Mesodermal cell (in vitro differentiated cells): Measurements from ENCODE around the gene MGLL.

Experiments
- H3K27ac ChIP-seq: 2 replicates; pipeline ENCODE4 v1.7.0; 2013; ENCODE audit warnings: mild to moderate bottlenecking, low read depth, low read length, moderate library complexity; ENCODE audit not compliant: severe bottlenecking
- H3K36me3 ChIP-seq: 2 replicates; pipeline ENCODE4 v1.7.1; 2013; ENCODE audit warnings: mild to moderate bottlenecking, low read length, moderate library complexity; ENCODE audit not compliant: control insufficient read depth, insufficient read depth
- H3K4me1 ChIP-seq: one replicate; pipeline ENCODE4 v1.7.1; 2013; ENCODE audit warnings: mild to moderate bottlenecking, low read length; ENCODE audit not compliant: insufficient read depth, control insufficient read depth, poor library complexity, severe bottlenecking
- H3K4me3 ChIP-seq: 2 replicates; pipeline ENCODE4 v1.7.0; 2013; ENCODE audit warnings: low read length, control low read depth, mild to moderate bottlenecking; ENCODE audit not compliant: insufficient read depth, poor library complexity, severe bottlenecking; ENCODE audit errors: extremely low read depth
- H3K9me3 ChIP-seq: 2 replicates; pipeline ENCODE4 v1.7.1; 2013; ENCODE audit warnings: mild to moderate bottlenecking, low read length, moderate library complexity; ENCODE audit not compliant: control insufficient read depth
- WGBS, 2 experiments: methylation state at CpG; one replicate each; pipeline ENCODE4 v1.1.5; 2013; ENCODE audit warnings: missing lambda C conversion rate in 2 of 2; ENCODE audit not compliant: insufficient coverage in 2 of 2; 5-methylcytosine and 5-hydroxymethylcytosine counted together

Gene MGLL

DNA sequence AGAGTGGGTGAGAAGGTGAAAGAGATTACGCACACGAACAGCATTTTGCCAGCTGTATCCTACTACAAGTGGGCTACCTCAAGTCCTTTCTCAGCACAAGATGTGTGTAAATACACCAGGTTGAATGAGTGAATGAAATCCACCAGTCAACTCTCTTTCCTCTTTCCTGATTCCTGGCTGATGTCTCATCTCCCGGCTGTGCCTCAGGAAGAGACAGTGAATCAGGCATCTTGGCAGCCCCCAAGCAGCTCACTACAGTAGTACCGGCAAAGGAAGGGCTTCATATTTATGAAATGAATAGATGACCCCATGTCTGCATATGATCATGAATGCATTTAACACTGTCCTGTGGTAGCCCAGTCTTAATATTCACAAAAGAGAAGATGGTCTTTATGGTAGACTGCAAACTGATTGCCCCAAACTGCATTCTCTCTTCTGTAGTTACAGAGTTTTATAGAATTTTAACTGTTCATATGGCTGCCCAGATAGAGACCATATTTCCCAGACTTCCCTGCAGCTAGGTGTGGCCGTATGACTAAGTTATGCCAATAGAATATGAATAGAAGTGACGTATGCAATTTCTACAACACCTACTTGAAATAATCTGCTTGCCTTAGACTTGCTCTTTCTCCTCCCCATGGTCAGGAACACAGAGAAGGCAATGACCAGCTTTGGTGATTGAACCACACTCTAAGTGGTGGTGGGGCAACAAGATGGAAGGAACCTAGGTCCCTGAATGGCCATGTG lies 22.7 kb downstream of the MGLL start:
- Histone ChIP-seq H3K4me1 (peaks cover 39% of the 10 kb centered on the region), H3K27ac (no peak overlapping the region), H3K9me3 (no peaks in the 10 kb centered on the region), H3K4me3 (no peak overlapping the region), H3K36me3 (no peaks in the 10 kb centered on the region)
- WGBS, 2 experiments = 74 to 100% methylated on average over 1 to 5 of the region's 6 CpGs

DNA sequence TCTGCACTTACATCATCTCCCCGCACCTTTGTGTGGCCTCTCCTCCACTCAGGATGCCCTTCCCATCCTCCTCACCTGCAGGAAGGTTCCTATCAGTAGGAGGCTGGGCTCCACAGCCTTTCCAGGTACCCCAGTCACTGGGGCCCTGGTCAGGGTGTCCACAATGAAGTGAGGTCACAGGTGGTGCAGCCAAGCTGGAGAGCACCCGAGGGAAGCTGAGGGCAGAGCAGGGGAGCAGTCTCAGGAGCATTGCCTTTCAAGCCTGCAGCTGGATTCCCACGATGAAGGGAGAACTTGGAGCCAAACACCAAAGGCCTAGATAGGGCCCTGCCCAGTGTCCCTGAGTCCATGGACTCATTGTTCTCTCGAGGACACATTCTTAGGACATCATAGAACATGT lies 23.6 kb downstream of the MGLL start:
- H3K4me1 ChIP-seq = peaks cover 33% of the 10 kb centered on the region
- H3K27ac ChIP-seq = no peak overlapping the region
- 91 to 92% methylated on average over 3 to 4 of the region's 4 CpGs for WGBS, 2 experiments
- H3K9me3 ChIP-seq = no peaks in the 10 kb centered on the region
- no peaks in the 10 kb centered on the region for H3K36me3 ChIP-seq
- no peak overlapping the region for H3K4me3 ChIP-seq

DNA sequence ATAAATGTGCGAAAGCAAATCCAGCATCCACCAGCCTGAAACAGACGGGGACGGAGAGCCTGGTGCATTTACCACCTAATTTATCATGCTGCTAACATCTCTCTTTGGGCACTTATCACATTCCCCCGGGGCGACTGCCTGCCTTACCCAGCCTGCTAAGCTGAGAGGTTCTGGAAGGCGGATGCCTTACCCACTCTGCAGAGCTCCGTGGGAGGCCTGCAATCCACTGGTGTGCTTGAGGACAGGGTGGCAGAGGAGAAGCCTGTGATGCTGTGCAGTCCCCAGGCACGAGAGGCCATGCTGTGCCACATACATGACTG lies 25.5 kb downstream of the MGLL start:
- Histone ChIP-seq H3K9me3 (no peaks in the 10 kb centered on the region), H3K27ac (no peak overlapping the region), H3K4me1 (peaks cover 25% of the 10 kb centered on the region), H3K4me3 (no peak overlapping the region), H3K36me3 (no peaks in the 10 kb centered on the region)
- 88 to 97% methylated on average over 6 to 7 of the region's 8 CpGs for whole genome bisulfite sequencing, 2 experiments

DNA sequence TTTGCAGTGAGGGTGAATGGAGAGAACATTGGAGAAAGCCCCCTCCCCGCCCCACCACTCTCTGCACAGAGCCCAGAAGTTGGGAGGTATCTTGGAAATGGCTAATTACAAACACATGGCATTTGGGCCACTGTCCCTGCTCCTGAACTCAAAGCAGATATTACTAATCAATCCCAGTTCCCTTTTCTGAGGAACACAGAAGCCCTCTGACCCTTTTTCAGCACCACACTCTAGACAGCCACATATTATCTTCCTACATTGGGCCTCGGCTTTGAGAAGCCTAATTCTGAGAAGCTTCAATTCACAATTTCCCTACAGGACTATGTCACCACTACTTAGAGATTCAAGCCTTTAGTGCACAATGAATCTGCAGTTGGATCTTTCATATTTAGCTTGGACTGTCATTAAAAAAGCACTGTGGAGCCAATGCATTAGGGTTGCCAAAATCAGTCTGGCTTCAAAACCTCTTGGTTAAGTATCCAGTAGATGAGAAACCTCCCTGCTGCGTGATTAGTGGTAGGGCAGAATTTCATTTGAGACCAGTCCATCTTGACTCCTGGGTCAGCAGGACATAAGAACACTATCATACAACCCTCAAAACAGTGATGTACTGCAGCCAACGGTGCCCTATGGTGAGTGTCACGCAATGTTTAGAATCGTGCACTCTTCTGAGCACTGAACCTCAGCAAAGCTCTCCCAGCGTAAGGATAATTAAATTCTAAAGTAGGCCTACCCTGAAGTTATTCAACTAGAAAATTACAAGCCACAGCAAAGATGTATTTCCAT lies 26.1 kb downstream of the MGLL start:
- WGBS, 2 experiments = 94 to 97% methylated on average over 4 to 5 of the region's 7 CpGs
- H3K4me3 ChIP-seq = no peak overlapping the region
- peaks cover 30% of the 10 kb centered on the region for H3K4me1 ChIP-seq
- no peaks in the 10 kb centered on the region for H3K9me3 ChIP-seq
- no peaks in the 10 kb centered on the region for H3K36me3 ChIP-seq
- H3K27ac ChIP-seq = no peak overlapping the region

DNA sequence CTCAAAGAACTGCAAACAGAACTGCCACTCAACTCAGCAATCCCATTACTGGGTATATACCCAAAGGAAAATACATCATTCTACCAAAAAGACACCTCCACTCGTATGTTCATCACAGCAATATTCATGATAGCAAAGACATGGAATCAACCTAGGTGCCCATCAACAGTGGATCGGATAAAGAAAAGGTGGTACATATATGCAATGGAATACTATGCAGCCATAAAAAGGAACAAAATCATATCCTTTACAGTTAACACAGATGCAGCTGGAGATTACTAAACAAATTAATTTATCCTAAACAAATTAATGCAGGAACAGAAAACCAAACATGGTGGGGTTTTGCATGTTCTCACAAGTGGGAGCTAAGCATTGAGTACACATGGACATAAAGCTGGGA lies 27.3 kb downstream of the MGLL start:
- 83 to 100% methylated on average over 1 of the region's 2 CpGs for WGBS, 2 experiments
- no peak overlapping the region for H3K4me3 ChIP-seq
- no peak overlapping the region for H3K27ac ChIP-seq

DNA sequence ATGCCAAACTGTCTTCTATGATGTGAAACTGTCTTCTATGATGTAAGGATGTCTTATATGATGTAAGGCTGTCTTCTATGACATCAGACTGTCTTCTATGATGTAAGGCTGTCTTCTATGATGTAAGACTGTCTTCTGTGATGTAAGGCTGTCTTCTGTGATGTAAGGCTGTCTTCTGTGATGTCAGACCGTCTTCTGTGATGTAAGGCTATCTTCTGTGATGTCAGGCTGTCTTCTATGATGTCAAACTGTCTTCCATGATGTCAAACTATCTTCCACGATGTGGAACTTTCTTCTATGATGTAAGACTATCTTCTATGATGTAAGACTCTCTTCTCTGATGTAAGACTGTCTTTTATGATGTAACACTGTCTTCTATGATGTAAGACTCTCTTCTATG lies 27.9 kb downstream of the MGLL start:
- H3K9me3 ChIP-seq = no peaks in the 10 kb centered on the region
- no peak overlapping the region for H3K4me3 ChIP-seq
- H3K36me3 ChIP-seq = no peaks in the 10 kb centered on the region
- no peak overlapping the region for H3K27ac ChIP-seq
- 80 to 86% methylated on average over 1 of the region's 2 CpGs for WGBS, 2 experiments
- H3K4me1 ChIP-seq = peaks cover 28% of the 10 kb centered on the region

More for the DNA sequence above, 27.3 kb downstream of the MGLL start:
- H3K4me1 ChIP-seq = peaks cover 33% of the 10 kb centered on the region
- H3K9me3 ChIP-seq = no peaks in the 10 kb centered on the region
- H3K36me3 ChIP-seq = no peaks in the 10 kb centered on the region

DNA sequence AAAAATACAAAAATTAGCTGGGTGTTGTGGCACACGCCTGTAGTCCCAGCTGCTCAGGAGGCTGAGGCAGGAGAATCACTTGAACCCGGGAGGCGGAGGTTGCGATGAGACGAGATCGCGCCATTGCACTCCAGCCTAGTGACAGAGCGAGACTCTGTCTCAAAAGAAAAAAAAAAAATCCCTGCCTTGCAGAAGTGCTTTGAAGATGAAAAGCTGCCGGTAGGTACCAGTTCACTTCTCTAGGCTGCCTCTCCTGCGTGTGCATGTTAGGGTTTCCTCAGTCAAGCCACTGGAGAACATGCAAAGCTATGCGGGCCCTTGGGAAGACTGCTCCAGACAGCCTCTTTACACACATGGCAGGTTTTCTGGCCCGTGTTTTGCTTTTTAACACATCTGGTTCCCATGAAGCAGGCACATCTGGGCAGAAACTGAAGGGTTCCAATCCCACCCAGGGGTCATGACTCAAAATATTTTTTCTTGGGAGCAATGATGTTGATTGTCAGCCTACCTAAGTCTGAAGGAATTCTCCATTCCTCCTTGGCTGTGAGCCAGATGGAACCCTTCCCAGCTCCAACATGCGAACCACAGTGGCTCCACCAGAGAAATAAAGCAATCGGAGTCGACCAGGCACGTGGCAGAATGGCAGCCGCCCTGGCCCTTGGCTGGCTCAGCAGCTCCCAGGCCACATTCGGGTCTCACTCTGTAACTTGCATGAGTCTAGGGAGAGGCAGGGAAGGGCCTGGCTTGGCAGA lies 29.6 kb downstream of the MGLL start:
- Histone ChIP-seq H3K9me3 (no peaks in the 10 kb centered on the region), H3K4me3 (no peak overlapping the region), H3K27ac (no peak overlapping the region), H3K36me3 (no peaks in the 10 kb centered on the region), H3K4me1 (peaks cover 20% of the 10 kb centered on the region)
- 93% methylated on average over 17 of the region's 18 CpGs for WGBS, 2 experiments

DNA sequence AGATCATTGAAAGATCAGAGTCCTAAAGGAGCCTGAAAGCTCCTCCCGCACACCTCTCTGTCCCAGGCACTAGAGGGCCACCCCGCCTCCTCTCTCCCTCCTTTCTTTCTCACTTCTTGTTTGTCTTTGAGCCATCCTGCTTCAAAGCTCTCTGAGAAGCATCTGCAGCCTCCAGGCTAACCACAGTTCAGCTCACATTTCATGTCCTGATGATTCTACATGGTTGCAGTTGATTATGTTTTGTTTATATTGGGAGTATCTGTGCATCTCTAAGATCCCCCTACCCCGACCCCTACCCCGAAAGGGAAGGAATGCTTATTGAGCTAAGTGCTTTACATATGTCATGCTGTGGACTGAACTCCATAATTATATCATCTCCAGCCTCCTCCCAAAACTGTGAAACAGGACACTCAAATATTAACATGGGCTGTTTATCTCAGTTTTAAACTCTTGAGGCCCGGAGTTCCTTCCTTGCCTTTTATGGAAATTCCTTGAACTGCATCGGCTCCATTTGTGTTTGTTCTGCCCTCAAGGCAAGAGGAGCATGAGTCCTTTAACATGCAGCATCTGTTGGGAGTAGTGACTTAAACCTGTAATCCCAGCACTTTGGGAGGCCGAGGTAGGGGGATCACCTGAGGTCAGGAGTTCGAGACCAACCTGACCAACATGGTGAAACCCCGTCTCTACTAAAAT lies 30.9 kb downstream of the MGLL start:
- no peaks in the 10 kb centered on the region for H3K36me3 ChIP-seq
- WGBS, 2 experiments = 56 to 59% methylated on average over 5 to 6 of the region's 9 CpGs
- no peaks in the 10 kb centered on the region for H3K9me3 ChIP-seq
- no peak overlapping the region for H3K4me3 ChIP-seq
- peak overlapping the region; percentile 51 for H3K27ac ChIP-seq
- peaks cover 20% of the 10 kb centered on the region for H3K4me1 ChIP-seq

DNA sequence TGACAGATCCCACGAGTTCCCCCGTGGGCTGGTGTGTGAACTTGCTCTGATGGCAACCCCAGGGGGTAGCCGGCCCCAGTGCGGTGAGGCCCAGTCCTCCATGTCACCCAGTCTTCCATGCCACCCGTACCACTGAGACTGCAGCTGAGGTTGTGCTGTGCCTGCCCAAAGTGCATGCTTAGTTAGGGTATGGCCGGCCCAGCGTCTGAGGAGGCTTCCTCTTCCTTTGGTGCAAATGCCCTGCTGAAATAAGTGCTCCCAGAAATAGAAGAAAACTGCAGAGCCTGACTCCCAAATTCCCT lies 31.5 kb downstream of the MGLL start:
- H3K9me3 ChIP-seq = no peaks in the 10 kb centered on the region
- 85 to 96% methylated on average over 5 to 7 of the region's 7 CpGs for WGBS, 2 experiments
- peaks cover 20% of the 10 kb centered on the region for H3K4me1 ChIP-seq
- H3K27ac ChIP-seq = peak overlapping the region; percentile 51
- H3K36me3 ChIP-seq = no peaks in the 10 kb centered on the region
- H3K4me3 ChIP-seq = no peak overlapping the region

DNA sequence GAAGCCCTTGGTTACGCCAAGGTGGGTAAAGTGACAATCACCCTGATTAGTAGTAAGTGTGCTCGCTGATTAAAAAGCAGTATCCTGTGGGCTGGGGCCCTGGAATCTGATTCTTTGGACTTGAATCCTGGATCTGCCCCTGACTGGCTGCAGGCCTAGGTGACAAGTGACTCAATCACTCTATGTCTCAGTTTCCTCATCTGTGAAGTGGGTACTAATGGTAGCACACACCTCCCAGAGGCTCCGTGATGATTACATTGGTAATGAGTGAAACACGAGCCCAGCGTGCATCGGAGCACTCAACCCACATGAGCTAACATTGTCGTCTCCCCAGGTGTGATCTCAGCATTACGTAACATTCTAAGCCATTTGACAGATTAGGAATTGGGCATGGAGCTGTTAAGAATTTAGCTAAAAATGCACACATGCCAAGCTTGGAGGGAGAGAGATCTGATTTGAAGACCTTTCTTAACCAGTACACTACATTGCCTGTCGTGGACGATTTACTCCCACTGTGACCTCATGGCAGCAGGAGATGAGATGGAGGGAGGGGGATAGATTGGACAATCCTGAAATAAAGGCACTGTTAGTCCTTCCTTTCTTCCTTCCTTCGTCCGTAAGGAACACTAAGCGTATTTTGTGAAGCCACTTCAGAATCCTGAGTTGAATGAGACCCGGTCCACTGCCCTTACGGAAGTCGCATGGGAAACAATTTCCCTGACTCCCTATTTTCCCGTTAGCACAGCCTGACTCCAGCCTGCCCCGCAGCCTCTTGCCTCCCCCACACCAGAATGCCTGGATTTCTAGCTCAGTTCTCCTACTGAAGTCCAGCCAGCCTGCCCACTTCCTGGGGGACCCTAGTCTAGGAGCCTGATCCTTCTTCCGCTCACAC lies 32.1 kb downstream of the MGLL start:
- 92 to 93% methylated on average over 11 to 16 of the region's 19 CpGs for WGBS, 2 experiments
- H3K9me3 ChIP-seq = no peaks in the 10 kb centered on the region
- H3K4me1 ChIP-seq = peaks cover 20% of the 10 kb centered on the region
- H3K27ac ChIP-seq = no peak overlapping the region
- no peaks in the 10 kb centered on the region for H3K36me3 ChIP-seq
- no peak overlapping the region for H3K4me3 ChIP-seq
